Neural cell (in vitro differentiated cells): ENCODE data around the gene EN2. TPM values are rescaled to one million over a fixed set of nuclear protein-coding genes. Genes with fewer than 3 reads are reported as not detected.
A peak's percentile ranks its signal among the peaks of the same experiment; 100 is the strongest.

Source experiments
- H2AFZ ChIP-seq: fragments of 200-600, 300-800 bp; sonication (generic), shearing (Covaris generic); 2 replicates; pipeline ENCODE4 v1.6.0; 2014; ENCODE audit warnings: low read depth, mild to moderate bottlenecking, antibody characterized with exemption, low read length, moderate library complexity
- H3F3A ChIP-seq: fragments of 200-600 bp; shearing (Covaris generic); 2 replicates; pipeline ENCODE4 v1.6.1; 2016; ENCODE audit warnings: mild to moderate bottlenecking, moderate library complexity, mixed read lengths, antibody characterized with exemption, low read length; ENCODE audit not compliant: insufficient read depth, poor library complexity, severe bottlenecking
- H3K27ac ChIP-seq: fragments of 200-600, 300-800 bp; sonication (generic), shearing (Covaris generic); 2 replicates; pipeline ENCODE4 v1.5.1; 2014; ENCODE audit warnings: mild to moderate bottlenecking, low read length, moderate library complexity
- H3K27me3 ChIP-seq: fragments of 300-800, 200-600 bp; sonication (generic), shearing (Covaris generic); 2 replicates; pipeline ENCODE4 v1.6.0; 2014; ENCODE audit warnings: mild to moderate bottlenecking, low read depth, low read length, moderate library complexity; ENCODE audit not compliant: insufficient read depth
- H3K36me3 ChIP-seq: fragments of 300-800, 200-600 bp; sonication (generic), shearing (Covaris generic); 2 replicates; pipeline ENCODE4 v1.5.1; 2014; ENCODE audit warnings: mild to moderate bottlenecking, antibody characterized with exemption, low read length, moderate library complexity; ENCODE audit not compliant: insufficient read depth
- H3K4me2 ChIP-seq: fragments of 300-800, 200-600 bp; sonication (generic), shearing (Covaris generic); 2 replicates; pipeline ENCODE4 v1.6.0; 2014; ENCODE audit warnings: mild to moderate bottlenecking, low read length
- H3K4me3 ChIP-seq: fragments of 300-800, 200-600 bp; sonication (generic), shearing (Covaris generic); 2 replicates; pipeline ENCODE4 v1.5.1; 2014; ENCODE audit warnings: mild to moderate bottlenecking, low read length, moderate library complexity
- H3K79me2 ChIP-seq: fragments of 200-600 bp; shearing (Covaris generic); replicated peaks from 2 replicates; pipeline ENCODE4 v1.6.0; 2014; ENCODE audit warnings: mild to moderate bottlenecking, low read length, moderate library complexity; ENCODE audit not compliant: insufficient read depth
- H3K9ac ChIP-seq: fragments of 300-800, 200-600 bp; sonication (generic), shearing (Covaris generic); 2 replicates; pipeline ENCODE4 v1.6.1; 2016; ENCODE audit warnings: mild to moderate bottlenecking, low read length, mixed read lengths
- H3K9me2 ChIP-seq: fragments of 200-600 bp; shearing (Covaris generic); 2 replicates; pipeline ENCODE4 v1.6.1; 2016; ENCODE audit warnings: mild to moderate bottlenecking, low read length, mixed read lengths; ENCODE audit not compliant: insufficient read depth
- H3K9me3 ChIP-seq: fragments of 200-600, 300-800 bp; sonication (generic), shearing (Covaris generic); 2 replicates; pipeline ENCODE4 v1.6.1; 2016; ENCODE audit warnings: mild to moderate bottlenecking, mixed run types, low read length, moderate library complexity, mixed read lengths
- H4K20me1 ChIP-seq: fragments of 200-600 bp; shearing (Covaris generic); 2 replicates; pipeline ENCODE4 v1.6.1; 2016; ENCODE audit warnings: mild to moderate bottlenecking, mixed run types; ENCODE audit not compliant: insufficient read depth
- CTCF ChIP-seq: fragments of 450-650 bp; IDR thresholded peaks from 2 replicates; pipeline ENCODE4 v1.5.1; 2014; ENCODE audit warnings: antibody characterized with exemption, mild to moderate bottlenecking, moderate library complexity; ENCODE audit not compliant: poor library complexity, severe bottlenecking
- EP300 ChIP-seq: fragments of 450-650 bp; conservative IDR thresholded peaks from 2 replicates; pipeline ENCODE4 v1.6.1; 2014; ENCODE audit warnings: antibody characterized with exemption, mild to moderate bottlenecking, moderate library complexity; ENCODE audit not compliant: poor library complexity, severe bottlenecking
- EZH2 ChIP-seq: fragments of 200-600, 300-800 bp; shearing (Covaris generic), sonication (generic); IDR thresholded peaks from 2 replicates; pipeline ENCODE4 v1.6.1; 2014; ENCODE audit warnings: antibody characterized with exemption, low read length, borderline replicate concordance, mild to moderate bottlenecking; ENCODE audit not compliant: insufficient read depth, poor library complexity, severe bottlenecking
- MXI1 ChIP-seq: fragments of 450-650 bp; conservative IDR thresholded peaks from 2 replicates; pipeline ENCODE4 v1.6.1; 2014; ENCODE audit warnings: antibody characterized with exemption, mild to moderate bottlenecking; ENCODE audit not compliant: poor library complexity, severe bottlenecking
- POLR2AphosphoS5 ChIP-seq: IDR thresholded peaks from 2 replicates; pipeline ENCODE4 v1.6.1; 2012
- RAD21 ChIP-seq: fragments of 450-650 bp; conservative IDR thresholded peaks from 2 replicates; pipeline ENCODE4 v1.6.1; 2014; ENCODE audit warnings: antibody characterized with exemption, mild to moderate bottlenecking, moderate library complexity
- SMC3 ChIP-seq: fragments of 450-650 bp; conservative IDR thresholded peaks from 2 replicates; pipeline ENCODE4 v1.6.1; 2014; ENCODE audit warnings: antibody characterized with exemption, mild to moderate bottlenecking, moderate library complexity; ENCODE audit not compliant: poor library complexity
- TAF1 ChIP-seq: IDR thresholded peaks from 2 replicates; pipeline ENCODE4 v1.6.1; 2012; ENCODE audit warnings: low read depth
- polyA plus RNA-seq: library from polyadenylated mRNA; depleted of rRNA; stranded (reverse); fragments of >200 nt; gene quantifications from 2 replicates; pipeline ENCODE4 v1.2.3, GENCODE V29; 2014
- TF ChIP-seq, protein P1 (sequence below): IDR thresholded peaks from 2 replicates; pipeline ENCODE4 v1.6.1; 2012; ENCODE audit warnings: borderline replicate concordance

Gene EN2
- polyA plus RNA-seq, 1 donor from 2014 or later = not detected

DNA sequence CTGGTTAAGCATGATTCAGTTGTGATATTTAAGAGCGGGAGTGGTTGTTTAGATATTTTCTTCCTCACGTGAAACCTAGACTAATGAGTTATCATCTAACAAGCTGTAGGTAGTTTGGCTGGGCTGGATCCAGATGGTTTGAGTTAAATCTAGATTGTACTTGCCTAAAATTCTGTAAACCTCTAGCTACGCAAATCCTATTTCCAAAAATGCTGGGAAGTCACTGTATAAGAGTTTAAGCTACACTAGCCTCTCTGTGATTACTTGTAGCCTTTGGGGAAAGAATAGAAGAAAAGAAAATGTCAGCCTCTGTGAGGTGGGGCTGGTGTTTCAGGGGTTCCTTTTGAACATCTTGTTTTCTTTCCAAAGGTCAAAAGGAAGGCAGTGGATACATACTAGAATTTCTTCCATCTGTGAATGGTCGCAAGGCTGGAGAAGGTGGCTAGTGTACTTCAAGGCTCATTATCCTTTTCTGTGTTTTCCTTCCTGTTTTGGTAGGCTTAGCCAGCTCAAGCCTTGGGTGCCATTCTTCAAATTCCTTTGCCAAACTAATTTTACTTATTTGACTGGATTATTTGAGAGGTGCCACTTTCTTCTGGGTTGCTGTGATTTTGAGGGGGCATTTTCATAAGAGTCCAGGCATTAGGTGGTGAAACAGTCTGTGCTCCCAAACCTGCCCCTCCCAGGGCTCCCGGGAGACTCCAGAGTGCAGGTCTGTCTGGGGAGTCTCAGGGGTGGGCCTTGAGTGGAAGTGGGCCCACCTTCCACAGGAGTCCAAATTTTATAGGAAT lies 5.2 kb upstream of the EN2 start:
- Histone ChIP-seq H2AFZ (no peak overlapping the region), H3K36me3 (no peaks in the 10 kb centered on the region), H3K27ac (no peak overlapping the region), H3K27me3 (peaks cover 97% of the 10 kb centered on the region), H3K9me3 (no peaks in the 10 kb centered on the region), H3K9me2 (no peaks in the 10 kb centered on the region), H4K20me1 (no peaks in the 10 kb centered on the region), H3K4me3 (no peak overlapping the region), H3K9ac (no peak overlapping the region), H3K79me2 (no peaks in the 10 kb centered on the region), H3F3A (no peaks in the 10 kb centered on the region), H3K4me2 (no peak overlapping the region)
- TF ChIP-seq RAD21 = no peak
- TF ChIP-seq CTCF = no peak
- TF ChIP-seq TAF1 = no peak
- no peak for TF ChIP-seq SMC3
- no peak for TF ChIP-seq POLR2AphosphoS5
- no peak for TF ChIP-seq MXI1
- no peak for TF ChIP-seq EP300
- TF ChIP-seq, protein P1, sequence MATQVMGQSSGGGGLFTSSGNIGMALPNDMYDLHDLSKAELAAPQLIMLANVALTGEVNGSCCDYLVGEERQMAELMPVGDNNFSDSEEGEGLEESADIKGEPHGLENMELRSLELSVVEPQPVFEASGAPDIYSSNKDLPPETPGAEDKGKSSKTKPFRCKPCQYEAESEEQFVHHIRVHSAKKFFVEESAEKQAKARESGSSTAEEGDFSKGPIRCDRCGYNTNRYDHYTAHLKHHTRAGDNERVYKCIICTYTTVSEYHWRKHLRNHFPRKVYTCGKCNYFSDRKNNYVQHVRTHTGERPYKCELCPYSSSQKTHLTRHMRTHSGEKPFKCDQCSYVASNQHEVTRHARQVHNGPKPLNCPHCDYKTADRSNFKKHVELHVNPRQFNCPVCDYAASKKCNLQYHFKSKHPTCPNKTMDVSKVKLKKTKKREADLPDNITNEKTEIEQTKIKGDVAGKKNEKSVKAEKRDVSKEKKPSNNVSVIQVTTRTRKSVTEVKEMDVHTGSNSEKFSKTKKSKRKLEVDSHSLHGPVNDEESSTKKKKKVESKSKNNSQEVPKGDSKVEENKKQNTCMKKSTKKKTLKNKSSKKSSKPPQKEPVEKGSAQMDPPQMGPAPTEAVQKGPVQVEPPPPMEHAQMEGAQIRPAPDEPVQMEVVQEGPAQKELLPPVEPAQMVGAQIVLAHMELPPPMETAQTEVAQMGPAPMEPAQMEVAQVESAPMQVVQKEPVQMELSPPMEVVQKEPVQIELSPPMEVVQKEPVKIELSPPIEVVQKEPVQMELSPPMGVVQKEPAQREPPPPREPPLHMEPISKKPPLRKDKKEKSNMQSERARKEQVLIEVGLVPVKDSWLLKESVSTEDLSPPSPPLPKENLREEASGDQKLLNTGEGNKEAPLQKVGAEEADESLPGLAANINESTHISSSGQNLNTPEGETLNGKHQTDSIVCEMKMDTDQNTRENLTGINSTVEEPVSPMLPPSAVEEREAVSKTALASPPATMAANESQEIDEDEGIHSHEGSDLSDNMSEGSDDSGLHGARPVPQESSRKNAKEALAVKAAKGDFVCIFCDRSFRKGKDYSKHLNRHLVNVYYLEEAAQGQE = no peak
- no peak for TF ChIP-seq EZH2

DNA sequence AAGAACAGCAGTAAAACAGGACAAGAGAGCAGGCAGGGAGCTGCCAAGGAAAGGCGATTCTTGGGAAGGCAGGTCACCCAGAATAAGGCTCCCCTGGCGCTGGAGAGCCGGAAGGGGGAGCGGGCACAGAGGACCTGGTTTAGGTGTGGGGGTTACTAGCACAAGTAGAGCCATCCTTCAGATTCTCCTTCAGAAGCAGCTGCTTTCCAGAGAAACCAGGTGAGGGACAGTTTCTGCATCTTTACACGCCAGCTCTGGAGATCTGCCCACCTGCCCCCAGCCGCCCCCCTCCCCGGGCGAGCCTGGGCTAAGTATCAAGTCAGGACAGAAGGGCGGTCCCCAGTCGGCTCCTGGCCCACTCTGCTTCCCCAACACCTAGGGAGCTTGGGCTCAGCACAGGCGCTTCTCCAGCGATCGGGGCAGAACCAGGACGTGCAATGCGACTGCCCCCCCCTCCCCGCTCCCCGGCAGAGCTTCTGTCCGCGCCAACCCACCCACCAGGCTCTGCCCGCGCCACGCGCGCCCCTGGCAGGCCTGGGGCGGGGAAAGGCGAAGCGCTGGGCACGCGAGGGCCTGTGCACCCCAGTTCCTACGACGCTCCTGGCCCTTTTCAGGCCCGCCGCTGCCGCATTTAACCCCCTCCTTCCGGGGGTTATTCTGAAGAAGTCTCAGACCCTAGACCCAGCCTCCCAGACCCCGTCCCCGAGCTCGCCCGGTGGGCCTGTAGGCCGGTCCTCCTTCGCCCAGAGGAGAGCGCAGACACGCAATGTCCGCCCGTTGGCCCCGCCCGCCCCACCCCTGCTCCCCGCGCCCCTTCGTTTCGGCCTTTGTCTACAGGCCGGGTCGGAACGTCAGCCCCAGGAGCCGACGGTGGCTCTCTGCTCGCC lies 4.4 kb upstream of the EN2 start:
- H3K79me2 ChIP-seq = no peaks in the 10 kb centered on the region
- no peak overlapping the region for H2AFZ ChIP-seq
- H3K4me3 ChIP-seq = no peak overlapping the region
- no peak overlapping the region for H3K27ac ChIP-seq
- no peaks in the 10 kb centered on the region for H3F3A ChIP-seq
- peaks cover 95% of the 10 kb centered on the region for H3K27me3 ChIP-seq
- no peaks in the 10 kb centered on the region for H3K9me3 ChIP-seq
- peak; percentile 93 for TF ChIP-seq EZH2
- no peak for TF ChIP-seq RAD21
- no peak for TF ChIP-seq MXI1
- no peak for TF ChIP-seq POLR2AphosphoS5
- no peaks in the 10 kb centered on the region for H4K20me1 ChIP-seq
- no peak overlapping the region for H3K4me2 ChIP-seq
- H3K9ac ChIP-seq = no peak overlapping the region
- H3K36me3 ChIP-seq = no peaks in the 10 kb centered on the region
- H3K9me2 ChIP-seq = no peaks in the 10 kb centered on the region
